GM18498 (cell line): ENCODE data around the gene FAM186B.
A peak's percentile ranks its signal among the peaks of the same experiment; 100 is the strongest.

Experiments
- ATAC-seq: cut with Tn5 transposase; IDR thresholded peaks from one replicate; pipeline ENCODE4 v1.9.1; 2021; ENCODE audit warnings: mild to moderate bottlenecking, moderate library complexity; ENCODE audit not compliant: unreplicated experiment

The FAM186B gene

GRCh38 chr12:49540229-49541139, 65.0 kb downstream of the FAM186B start:
- ATAC-seq = no peak

- no peak for ATAC-seq
Observed at GRCh38 chr12:49539406-49540228, 65.8 kb downstream of the FAM186B start.

GRCh38 chr12:49538510-49539403, 66.7 kb downstream of the FAM186B start, which contains the start of gene KCNH3:
TSS of gene KCNH3 (plus strand) at chr12:49539030. CDS start at chr12:49539417, 387 bp downstream.
- ATAC-seq = peak; percentile 71

GRCh38 chr12:49537752-49538509, 67.5 kb downstream of the FAM186B start:
- ATAC-seq = no peak
